Osteocyte (in vitro differentiated cells): ENCODE data around the gene AIP. TPM values are rescaled to one million over a fixed set of nuclear protein-coding genes. Genes with fewer than 3 reads are reported as not detected.

Experiments used
- DNase-seq: peaks from one replicate; pipeline ENCODE4 v3.0.0; 2021; ENCODE audit warnings: mixed read lengths; ENCODE audit not compliant: unreplicated experiment; ENCODE audit errors: extremely low spot score
- H3K27ac Mint-ChIP-seq: one replicate; pipeline ENCODE4 v1.8.0; 2021; ENCODE audit warnings: mild to moderate bottlenecking, mixed read lengths; ENCODE audit not compliant: unreplicated experiment
- H3K27me3 Mint-ChIP-seq: one replicate; pipeline ENCODE4 v1.8.0; 2021; ENCODE audit warnings: mixed read lengths; ENCODE audit not compliant: unreplicated experiment
- H3K36me3 Mint-ChIP-seq: one replicate; pipeline ENCODE4 v1.8.0; 2021; ENCODE audit warnings: mixed read lengths; ENCODE audit not compliant: unreplicated experiment
- H3K4me1 Mint-ChIP-seq: one replicate; pipeline ENCODE4 v1.8.0; 2021; ENCODE audit warnings: mixed read lengths; ENCODE audit not compliant: unreplicated experiment
- H3K4me3 Mint-ChIP-seq: one replicate; pipeline ENCODE4 v1.8.0; 2021; ENCODE audit warnings: mild to moderate bottlenecking, moderate library complexity, mixed read lengths; ENCODE audit not compliant: unreplicated experiment
- H3K9me3 Mint-ChIP-seq: one replicate; pipeline ENCODE4 v1.8.0; 2021; ENCODE audit warnings: mixed read lengths; ENCODE audit not compliant: unreplicated experiment
- CTCF ChIP-seq: fragments of 200-600 bp; sonication (generic); IDR thresholded peaks from 2 replicates; pipeline ENCODE4 v1.5.0; 2021; ENCODE audit warnings: antibody characterized with exemption, mild to moderate bottlenecking, moderate library complexity
- total RNA-seq: library from RNA; stranded (reverse); gene quantifications from 2 replicates; pipeline ENCODE4 v1.2.1, GENCODE V29; 2021

AIP gene
- total RNA-seq, 1 donor from 2014 or later = 76.5 TPM

- Mint-ChIP-seq H3K27me3 (no peaks in the 10 kb centered on the region), H3K36me3 (no peaks in the 10 kb centered on the region), H3K9me3 (no peaks in the 10 kb centered on the region), H3K4me3 (no peak overlapping the region), H3K4me1 (peaks cover 33% of the 10 kb centered on the region), H3K27ac (no peak overlapping the region)
- no peak for TF ChIP-seq CTCF
- no peak for DNase-seq
Measured at GRCh38 chr11:67466367-67466766, 16.5 kb upstream of the AIP start.

GRCh38 chr11:67466962-67467771 is 15.7 kb upstream of the AIP start:
- Mint-ChIP-seq H3K27me3 (no peaks in the 10 kb centered on the region), H3K36me3 (no peaks in the 10 kb centered on the region), H3K9me3 (no peaks in the 10 kb centered on the region), H3K27ac (no peak overlapping the region), H3K4me3 (peak overlapping the region; percentile 80), H3K4me1 (peaks cover 33% of the 10 kb centered on the region)
- no peak for DNase-seq
- no peak for TF ChIP-seq CTCF

DNA sequence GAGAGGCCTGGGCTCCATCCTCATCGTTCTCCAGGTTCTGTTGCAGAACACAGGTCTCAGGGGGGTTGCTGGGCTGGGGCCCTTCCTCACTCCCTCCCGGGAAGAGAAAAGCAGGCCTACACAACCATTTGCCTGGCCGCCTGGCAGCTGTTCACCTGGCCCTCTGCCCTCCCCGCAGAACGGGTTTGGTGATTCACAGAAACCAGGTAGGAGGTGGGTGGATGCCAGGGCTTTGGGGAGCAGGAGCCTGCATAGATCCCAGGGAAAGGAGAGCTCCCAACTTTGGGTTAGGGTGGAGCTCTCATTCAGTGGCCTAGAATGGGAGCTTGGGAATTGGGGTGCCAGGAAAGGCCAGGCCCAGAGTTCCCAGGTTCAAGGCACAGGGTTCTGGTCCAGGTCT is 14.8 kb upstream of the AIP start:
- no peaks in the 10 kb centered on the region for H3K36me3 Mint-ChIP-seq
- no peaks in the 10 kb centered on the region for H3K9me3 Mint-ChIP-seq
- peaks cover 33% of the 10 kb centered on the region for H3K4me1 Mint-ChIP-seq
- no peaks in the 10 kb centered on the region for H3K27me3 Mint-ChIP-seq
- DNase-seq = no peak
- no peak for TF ChIP-seq CTCF
- H3K27ac Mint-ChIP-seq = peak overlapping the region; percentile 57
- peak overlapping the region; percentile 80 for H3K4me3 Mint-ChIP-seq

- peak overlapping the region; percentile 57 for H3K27ac Mint-ChIP-seq
- H3K4me1 Mint-ChIP-seq = peaks cover 33% of the 10 kb centered on the region
- no peaks in the 10 kb centered on the region for H3K9me3 Mint-ChIP-seq
- no peak for DNase-seq
- no peaks in the 10 kb centered on the region for H3K27me3 Mint-ChIP-seq
- peak overlapping the region; percentile 80 for H3K4me3 Mint-ChIP-seq
- no peaks in the 10 kb centered on the region for H3K36me3 Mint-ChIP-seq
- no peak for TF ChIP-seq CTCF
Measured at GRCh38 chr11:67468456-67468758, 14.4 kb upstream of the AIP start.

GRCh38 chr11:67468759-67469507 is 13.9 kb upstream of the AIP start, which contains the start of gene TMEM134:
TSS of gene TMEM134 (minus strand) at chr11:67469251. CDS start at chr11:67469192, 59 bp downstream.
- TF ChIP-seq CTCF = peak; percentile 47
- H3K27ac Mint-ChIP-seq = peak within 1 kb of the TSS; percentile 73
- DNase-seq = peak; percentile 98
- H3K4me3 Mint-ChIP-seq = peak within 1 kb of the TSS; percentile 80
- no peaks in the 10 kb centered on the region for H3K27me3 Mint-ChIP-seq
- H3K4me1 Mint-ChIP-seq = peaks cover 32% of the 10 kb centered on the region
- H3K36me3 Mint-ChIP-seq = no peaks in the 10 kb centered on the region
- no peaks in the 10 kb centered on the region for H3K9me3 Mint-ChIP-seq
